GM10266 (cell line): Measurements from ENCODE around the gene FAM187B.

Source experiments
- DNase-seq: peaks from one replicate; pipeline ENCODE4 v3.0.0; 2012; ENCODE audit errors: extremely low spot score
- CTCF ChIP-seq: IDR thresholded peaks from 2 replicates; pipeline ENCODE4 v1.5.1; 2012; ENCODE audit warnings: mild to moderate bottlenecking, low read depth; ENCODE audit not compliant: control insufficient read depth, insufficient read depth; ENCODE audit errors: missing control alignments

The FAM187B gene

DNA sequence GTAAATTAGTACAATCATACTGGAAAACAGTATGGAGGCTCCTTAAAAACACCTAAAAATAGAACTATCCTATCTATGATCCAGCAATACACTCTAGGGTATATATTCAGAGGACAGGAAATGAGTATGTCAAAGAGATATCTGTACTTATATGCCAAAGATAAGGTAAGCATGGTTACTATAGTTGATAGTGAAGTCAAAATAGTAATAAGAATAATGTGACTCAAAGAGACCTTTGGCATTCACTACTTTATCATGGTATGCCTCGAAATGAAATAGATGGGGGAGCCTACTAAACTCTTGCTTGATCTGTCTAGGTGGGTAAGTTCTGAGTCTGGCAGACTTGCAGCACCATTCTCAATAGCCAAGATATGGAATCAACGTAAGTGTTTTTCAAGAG lies 43.7 kb downstream of the FAM187B start:
- TF ChIP-seq CTCF: no peak
- no peak for DNase-seq

- no peak for DNase-seq
- TF ChIP-seq CTCF: no peak
Measured at GRCh38 chr19:35184267-35184666, 44.3 kb downstream of the FAM187B start.

- no peak for DNase-seq
Measured at GRCh38 chr19:35181387-35181786, 47.2 kb downstream of the FAM187B start.

GRCh38 chr19:35179830-35180229 lies 48.7 kb downstream of the FAM187B start:
- no peak for TF ChIP-seq CTCF

More at GRCh38 chr19:35181387-35181786, 47.2 kb downstream of the FAM187B start:
- no peak for TF ChIP-seq CTCF

DNA sequence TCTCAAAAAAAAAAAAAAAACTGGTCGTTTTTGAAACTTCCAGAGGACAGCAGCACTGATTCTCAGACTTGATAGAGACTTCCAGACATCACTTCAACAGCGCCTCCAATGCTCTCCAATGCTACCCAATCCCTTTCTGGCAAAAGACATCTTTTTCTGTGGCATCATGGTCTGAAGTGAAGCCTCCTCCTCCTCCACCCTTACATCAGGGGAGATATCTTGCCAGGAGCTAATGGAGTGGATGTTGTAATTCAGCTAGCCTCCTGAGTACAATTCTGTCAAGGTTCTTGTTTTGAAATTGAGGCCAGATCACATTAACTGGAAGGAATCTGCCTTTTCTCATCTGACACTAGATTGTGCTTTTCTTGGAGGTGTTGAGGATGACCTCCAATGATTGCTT lies 49.8 kb downstream of the FAM187B start:
- TF ChIP-seq CTCF: no peak
- no peak for DNase-seq

More at GRCh38 chr19:35179830-35180229, 48.7 kb downstream of the FAM187B start:
- DNase-seq: no peak

DNA sequence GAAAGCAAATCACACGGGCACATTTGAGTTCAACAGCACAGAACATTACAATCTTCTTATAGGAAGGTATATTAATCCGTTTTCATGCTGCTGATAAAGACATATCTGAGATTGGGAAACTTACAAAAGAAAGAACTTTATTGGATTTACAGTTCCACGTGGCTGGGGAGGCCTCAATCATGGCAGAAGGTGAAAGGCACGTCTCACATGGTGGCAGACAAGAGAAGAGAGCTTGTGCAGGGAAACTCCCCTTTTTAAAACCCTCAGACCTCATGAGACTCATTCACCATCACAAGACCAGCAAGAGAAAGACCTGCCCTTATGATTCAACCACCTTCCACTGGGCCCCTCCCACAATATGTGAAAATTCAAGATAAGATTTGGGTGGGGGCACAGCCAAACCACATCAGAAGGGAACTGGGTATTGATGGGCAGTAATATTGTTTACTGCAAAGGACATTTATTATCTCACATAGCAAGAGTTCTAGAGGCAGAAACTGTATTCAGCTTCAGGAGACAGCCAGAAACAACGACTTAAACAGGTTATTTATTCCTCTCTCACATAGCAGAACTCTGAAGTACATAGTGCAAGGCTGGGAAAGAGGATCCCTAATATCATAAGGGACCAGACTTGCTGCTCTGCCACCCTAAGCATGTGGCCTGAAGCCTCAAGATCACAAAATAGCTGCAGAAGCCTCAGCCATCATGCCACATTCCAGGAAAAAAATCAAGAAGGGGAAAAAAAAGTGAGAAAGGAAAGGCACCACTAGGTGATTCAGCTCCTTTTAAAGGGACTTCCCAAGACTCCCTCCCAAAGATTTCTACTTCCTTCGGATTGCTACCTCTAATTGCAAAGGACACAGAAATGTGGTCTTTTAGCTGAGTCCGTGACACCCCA lies 50.9 kb downstream of the FAM187B start:
- DNase-seq: no peak

More for the DNA sequence above, 50.9 kb downstream of the FAM187B start:
- TF ChIP-seq CTCF: no peak
